Smooth muscle cell of the brain vasculature (primary cell): ENCODE measurements around the gene PAN2.
"Not testable (repeated sequence)": the region's sequence is repeated elsewhere in the genome, so short reads cannot be mapped to it uniquely, and the experiment has no call there.

ENCODE experiments used
- DNase-seq: peaks from one replicate; pipeline ENCODE4 v3.0.0-alpha.2; 2012; ENCODE audit warnings: low read depth, low spot score

Gene PAN2

GRCh38 chr12:56333679-56334489 is at the start of gene PAN2:
Gene PAN2 (minus strand): TSS chr12:56334000. CDS start chr12:56333094, 906 bp downstream.
- DNase-seq, result peak; percentile 95

GRCh38 chr12:56382611-56383010 is 48.8 kb upstream of the PAN2 start:
- DNase-seq, result no peak

GRCh38 chr12:56377989-56378316 is 44.2 kb upstream of the PAN2 start:
- DNase-seq, result no peak

GRCh38 chr12:56377310-56377988 is 43.6 kb upstream of the PAN2 start:
- no peak for DNase-seq

- no peak for DNase-seq
Observed at GRCh38 chr12:56375598-56376434, 42.0 kb upstream of the PAN2 start.

- no peak for DNase-seq
Observed at GRCh38 chr12:56374726-56375597, 41.2 kb upstream of the PAN2 start.

- DNase-seq, result no peak
Observed at GRCh38 chr12:56373515-56373914, 39.7 kb upstream of the PAN2 start.

- DNase-seq, result no peak
Observed at GRCh38 chr12:56366948-56367347, 33.1 kb upstream of the PAN2 start.

- DNase-seq, result no peak
Observed at GRCh38 chr12:56362130-56363059, 28.6 kb upstream of the PAN2 start, which contains the start of gene APOF. Gene APOF (minus strand): TSS chr12:56362857. CDS start chr12:56362745, 112 bp downstream.

GRCh38 chr12:56361487-56362129 is 27.8 kb upstream of the PAN2 start:
- no peak for DNase-seq

- DNase-seq, result peak; percentile 100
Observed at GRCh38 chr12:56359851-56360767, 26.3 kb upstream of the PAN2 start, which contains the start of gene STAT2. Gene STAT2 (minus strand): TSS chr12:56360107. CDS start chr12:56356571, 3,536 bp downstream.

- DNase-seq, result peak; percentile 43
Observed at GRCh38 chr12:56358836-56359532, 25.2 kb upstream of the PAN2 start.

- DNase-seq, result no peak
Observed at GRCh38 chr12:56351325-56351724, 17.5 kb upstream of the PAN2 start.

GRCh38 chr12:56350662-56351061 is 16.9 kb upstream of the PAN2 start:
- no peak for DNase-seq

- no peak for DNase-seq
Observed at GRCh38 chr12:56348776-56349175, 15.0 kb upstream of the PAN2 start.

GRCh38 chr12:56347255-56347654 is 13.5 kb upstream of the PAN2 start:
- not testable (repeated sequence) for DNase-seq

GRCh38 chr12:56346675-56347074 is 12.9 kb upstream of the PAN2 start:
- no peak for DNase-seq

GRCh38 chr12:56342290-56342689 is 8.5 kb upstream of the PAN2 start:
- not testable (repeated sequence) for DNase-seq
